ENCODE results near the gene MSANTD3.
"Not testable (repeated sequence)": the region's sequence is repeated elsewhere in the genome, so short reads cannot be mapped to it uniquely, and the experiment has no call there.

MSANTD3 gene

GRCh38 chr9:100427366-100428263, 672 bp downstream of the MSANTD3 start:
- Histone ChIP-seq H3K4me1 (ENCODE audit: control insufficient read depth, insufficient read depth, low read length) (peaks cover 11% of the 10 kb centered on the region), H3K27ac (ENCODE audit: insufficient read depth, low read depth, low read length, poor library complexity, severe bottlenecking) (peak overlapping the region; percentile 74), H3K9me3 (ENCODE audit: control insufficient read depth, low read length) (no peaks in the 10 kb centered on the region), H3K4me3 (ENCODE audit: insufficient read depth, low read depth, low read length) (peak overlapping the region; percentile 91), H3K27me3 (ENCODE audit: control insufficient read depth, insufficient read depth, low read length, poor library complexity, severe bottlenecking) (no peaks in the 10 kb centered on the region), H3K36me3 (ENCODE audit: control insufficient read depth, insufficient read depth, low read length) (no peaks in the 10 kb centered on the region)
- 6% methylated on average over 65 of the region's 65 CpGs for WGBS, 2 experiments

- WGBS, 2 experiments, result 88 to 94% methylated on average over 9 of the region's 9 CpGs
- H3K9me3 ChIP-seq (ENCODE audit: control insufficient read depth, low read length), result no peaks in the 10 kb centered on the region
- H3K27ac ChIP-seq (ENCODE audit: insufficient read depth, low read depth, low read length, poor library complexity, severe bottlenecking), result no peak overlapping the region
- no peaks in the 10 kb centered on the region for H3K27me3 ChIP-seq (ENCODE audit: control insufficient read depth, insufficient read depth, low read length, poor library complexity, severe bottlenecking)
- H3K4me3 ChIP-seq (ENCODE audit: insufficient read depth, low read depth, low read length), result peak overlapping the region; percentile 91
- H3K4me1 ChIP-seq (ENCODE audit: control insufficient read depth, insufficient read depth, low read length), result peaks cover 11% of the 10 kb centered on the region
- no peaks in the 10 kb centered on the region for H3K36me3 ChIP-seq (ENCODE audit: control insufficient read depth, insufficient read depth, low read length)
These were observed 2.1 kb downstream of the MSANTD3 start for GRCh38 chr9:100428871-100429654.

- H3K4me1 ChIP-seq (ENCODE audit: control insufficient read depth, insufficient read depth, low read length), result peaks cover 11% of the 10 kb centered on the region
- H3K36me3 ChIP-seq (ENCODE audit: control insufficient read depth, insufficient read depth, low read length), result no peaks in the 10 kb centered on the region
- H3K9me3 ChIP-seq (ENCODE audit: control insufficient read depth, low read length), result no peaks in the 10 kb centered on the region
- 94% methylated on average over 5 of the region's 5 CpGs for WGBS, 2 experiments
- H3K27ac ChIP-seq (ENCODE audit: insufficient read depth, low read depth, low read length, poor library complexity, severe bottlenecking), result no peak overlapping the region
- H3K4me3 ChIP-seq (ENCODE audit: insufficient read depth, low read depth, low read length), result no peak overlapping the region
- H3K27me3 ChIP-seq (ENCODE audit: control insufficient read depth, insufficient read depth, low read length, poor library complexity, severe bottlenecking), result no peaks in the 10 kb centered on the region
These were observed 3.5 kb downstream of the MSANTD3 start for GRCh38 chr9:100430286-100430940.

GRCh38 chr9:100431886-100432285, 4.9 kb downstream of the MSANTD3 start:
- peaks cover 11% of the 10 kb centered on the region for H3K4me1 ChIP-seq (ENCODE audit: control insufficient read depth, insufficient read depth, low read length)
- no peaks in the 10 kb centered on the region for H3K36me3 ChIP-seq (ENCODE audit: control insufficient read depth, insufficient read depth, low read length)
- no peak overlapping the region for H3K27ac ChIP-seq (ENCODE audit: insufficient read depth, low read depth, low read length, poor library complexity, severe bottlenecking)
- H3K4me3 ChIP-seq (ENCODE audit: insufficient read depth, low read depth, low read length), result no peak overlapping the region
- 94% methylated on average over 5 of the region's 5 CpGs for WGBS, 2 experiments
- H3K9me3 ChIP-seq (ENCODE audit: control insufficient read depth, low read length), result no peaks in the 10 kb centered on the region
- no peaks in the 10 kb centered on the region for H3K27me3 ChIP-seq (ENCODE audit: control insufficient read depth, insufficient read depth, low read length, poor library complexity, severe bottlenecking)

- Histone ChIP-seq H3K9me3 (ENCODE audit: control insufficient read depth, low read length) (no peaks in the 10 kb centered on the region), H3K27me3 (ENCODE audit: control insufficient read depth, insufficient read depth, low read length, poor library complexity, severe bottlenecking) (no peaks in the 10 kb centered on the region), H3K36me3 (ENCODE audit: control insufficient read depth, insufficient read depth, low read length) (no peaks in the 10 kb centered on the region), H3K27ac (ENCODE audit: insufficient read depth, low read depth, low read length, poor library complexity, severe bottlenecking) (no peak overlapping the region), H3K4me1 (ENCODE audit: control insufficient read depth, insufficient read depth, low read length) (peaks cover 11% of the 10 kb centered on the region), H3K4me3 (ENCODE audit: insufficient read depth, low read depth, low read length) (no peak overlapping the region)
- 93 to 96% methylated on average over 3 of the region's 3 CpGs for WGBS, 2 experiments
These were observed 5.8 kb downstream of the MSANTD3 start for GRCh38 chr9:100432736-100433135.

- 91 to 95% methylated on average over 6 to 7 of the region's 7 CpGs for WGBS, 2 experiments
- H3K36me3 ChIP-seq (ENCODE audit: control insufficient read depth, insufficient read depth, low read length), result no peaks in the 10 kb centered on the region
- H3K4me3 ChIP-seq (ENCODE audit: insufficient read depth, low read depth, low read length), result no peak overlapping the region
- H3K27me3 ChIP-seq (ENCODE audit: control insufficient read depth, insufficient read depth, low read length, poor library complexity, severe bottlenecking), result no peaks in the 10 kb centered on the region
- H3K9me3 ChIP-seq (ENCODE audit: control insufficient read depth, low read length), result no peaks in the 10 kb centered on the region
- no peak overlapping the region for H3K27ac ChIP-seq (ENCODE audit: insufficient read depth, low read depth, low read length, poor library complexity, severe bottlenecking)
- H3K4me1 ChIP-seq (ENCODE audit: control insufficient read depth, insufficient read depth, low read length), result no peaks in the 10 kb centered on the region
These were observed 9.6 kb downstream of the MSANTD3 start for GRCh38 chr9:100436571-100436970.

GRCh38 chr9:100437860-100438805, 11.2 kb downstream of the MSANTD3 start:
- H3K36me3 ChIP-seq (ENCODE audit: control insufficient read depth, insufficient read depth, low read length), result no peaks in the 10 kb centered on the region
- H3K4me1 ChIP-seq (ENCODE audit: control insufficient read depth, insufficient read depth, low read length), result no peaks in the 10 kb centered on the region
- no peaks in the 10 kb centered on the region for H3K9me3 ChIP-seq (ENCODE audit: control insufficient read depth, low read length)
- H3K27me3 ChIP-seq (ENCODE audit: control insufficient read depth, insufficient read depth, low read length, poor library complexity, severe bottlenecking), result no peaks in the 10 kb centered on the region
- no peak overlapping the region for H3K4me3 ChIP-seq (ENCODE audit: insufficient read depth, low read depth, low read length)
- no CpG with 5 or more reads among the region's 1 CpG for WGBS, 2 experiments
- H3K27ac ChIP-seq (ENCODE audit: insufficient read depth, low read depth, low read length, poor library complexity, severe bottlenecking), result no peak overlapping the region

- Histone ChIP-seq H3K4me3 (ENCODE audit: insufficient read depth, low read depth, low read length) (no peak overlapping the region), H3K27ac (ENCODE audit: insufficient read depth, low read depth, low read length, poor library complexity, severe bottlenecking) (no peak overlapping the region), H3K9me3 (ENCODE audit: control insufficient read depth, low read length) (no peaks in the 10 kb centered on the region), H3K4me1 (ENCODE audit: control insufficient read depth, insufficient read depth, low read length) (no peaks in the 10 kb centered on the region), H3K27me3 (ENCODE audit: control insufficient read depth, insufficient read depth, low read length, poor library complexity, severe bottlenecking) (no peaks in the 10 kb centered on the region), H3K36me3 (ENCODE audit: control insufficient read depth, insufficient read depth, low read length) (no peaks in the 10 kb centered on the region)
- 89 to 98% methylated on average over 3 of the region's 3 CpGs for WGBS, 2 experiments
These were observed 13.1 kb downstream of the MSANTD3 start for GRCh38 chr9:100440071-100440470.

- not testable (repeated sequence) for H3K4me1 ChIP-seq (ENCODE audit: control insufficient read depth, insufficient read depth, low read length); H3K4me3 ChIP-seq (ENCODE audit: insufficient read depth, low read depth, low read length); H3K27me3 ChIP-seq (ENCODE audit: control insufficient read depth, insufficient read depth, low read length, poor library complexity, severe bottlenecking); H3K36me3 ChIP-seq (ENCODE audit: control insufficient read depth, insufficient read depth, low read length); H3K27ac ChIP-seq (ENCODE audit: insufficient read depth, low read depth, low read length, poor library complexity, severe bottlenecking); H3K9me3 ChIP-seq (ENCODE audit: control insufficient read depth, low read length)
- WGBS, 2 experiments, result 90 to 92% methylated on average over 5 of the region's 5 CpGs
These were observed 13.5 kb downstream of the MSANTD3 start for GRCh38 chr9:100440487-100440886.
